GM12891 (cell line): ENCODE data around the gene IFIH1.

ENCODE experiments used
- PAX5 ChIP-seq: IDR thresholded peaks from 2 replicates; pipeline ENCODE4 v1.6.1; 2011; ENCODE audit warnings: low read length, moderate library complexity, mild to moderate bottlenecking; ENCODE audit not compliant: insufficient read depth, severe bottlenecking
- POLR2A ChIP-seq: IDR thresholded peaks from 2 replicates; pipeline ENCODE4 v1.6.1; 2011; ENCODE audit warnings: low read depth, low read length, control low read depth
- POLR2AphosphoS5 ChIP-seq: IDR thresholded peaks from 2 replicates; pipeline ENCODE4 v1.6.1; 2011; ENCODE audit warnings: low read depth, low read length, control low read depth
- POU2F2 ChIP-seq: IDR thresholded peaks from 2 replicates; pipeline ENCODE4 v1.6.1; 2011; ENCODE audit warnings: low read depth, mild to moderate bottlenecking, control low read depth, low read length, moderate library complexity
- SPI1 ChIP-seq: IDR thresholded peaks from 2 replicates; pipeline ENCODE4 v1.6.1; 2011; ENCODE audit warnings: low read depth, low read length, control low read depth
- TAF1 ChIP-seq: IDR thresholded peaks from 2 replicates; pipeline ENCODE4 v1.6.1; 2011; ENCODE audit warnings: low read depth, low read length, control low read depth

- TF ChIP-seq POLR2A (no peak), TAF1 (no peak), POLR2AphosphoS5 (no peak), SPI1 (no peak), PAX5 (no peak), POU2F2 (no peak)
Observed at GRCh38 chr2:162243294-162243693, 75.2 kb downstream of the IFIH1 start, which contains the start of gene FAP.
